Measurements from ENCODE around the gene VAMP2.

The VAMP2 gene

DNA sequence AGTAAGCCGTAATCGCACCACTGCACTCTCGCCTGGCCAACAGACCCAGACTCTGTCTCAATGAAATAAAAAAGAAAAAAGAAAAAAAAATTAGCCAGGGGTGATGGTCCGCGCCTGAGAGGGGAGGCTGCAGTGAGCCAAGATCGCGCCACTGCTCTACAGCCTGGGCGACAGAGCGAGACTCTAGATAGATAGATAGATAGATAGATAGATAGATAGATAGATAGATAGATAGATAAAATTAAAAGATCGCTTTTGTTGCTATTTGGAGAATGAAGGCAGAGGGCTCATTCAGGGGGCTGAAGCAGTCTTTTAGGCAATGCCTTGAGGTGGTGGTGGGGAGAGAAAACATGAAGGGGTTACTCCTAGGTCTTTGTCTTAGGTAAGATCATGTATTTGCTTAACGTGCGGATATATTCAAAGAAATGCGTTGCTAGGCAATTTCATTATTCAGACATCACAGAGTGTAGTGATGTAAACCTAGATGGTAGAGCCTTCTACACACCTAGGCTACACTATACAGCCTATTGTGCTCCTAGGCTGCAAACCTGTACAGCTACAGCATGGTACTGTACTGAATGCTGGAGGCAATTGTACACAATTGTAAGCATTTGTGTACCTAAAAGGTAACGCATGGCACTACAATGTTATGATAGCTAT is 34.5 kb downstream of the VAMP2 start:
- Histone ChIP-seq H3K27me3 (ENCODE audit: low read length) (no peaks in the 10 kb centered on the region), H3K79me2 (ENCODE audit: insufficient read depth, low read length) (no peaks in the 10 kb centered on the region), H3K4me2 (ENCODE audit: low read depth, low read length, poor library complexity, severe bottlenecking) (no peak overlapping the region)

DNA sequence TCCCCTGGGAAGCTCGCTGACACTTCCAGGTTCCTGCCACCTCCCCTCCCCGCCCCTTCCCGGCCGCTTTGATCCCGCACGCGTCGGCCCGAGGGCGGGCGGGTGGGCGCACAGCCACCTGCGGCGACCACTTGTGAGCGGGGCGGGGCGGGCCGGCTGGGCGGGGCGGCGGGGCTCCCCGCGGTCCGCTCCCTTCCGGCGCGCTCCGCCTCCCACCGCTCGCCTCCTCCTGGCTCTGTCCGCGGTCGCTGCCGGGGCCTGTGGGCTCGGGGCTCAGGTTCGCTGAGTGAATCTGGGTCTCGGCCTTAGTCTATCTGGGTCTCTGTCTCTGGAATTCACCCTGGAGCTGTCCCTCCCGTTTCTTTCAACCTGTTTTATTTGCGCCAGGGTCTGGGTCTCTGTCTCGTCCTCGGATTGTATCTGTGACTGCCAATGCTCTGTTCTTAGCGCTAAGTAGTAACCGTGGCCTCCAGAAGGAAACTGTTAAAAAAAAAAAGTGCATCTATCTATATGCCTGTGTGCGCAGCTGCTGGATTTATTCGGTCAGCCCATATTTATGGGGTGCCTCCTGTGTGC is 36.2 kb downstream of the VAMP2 start:
- Histone ChIP-seq H3K4me3 (ENCODE audit: insufficient read depth, low read length, poor library complexity, severe bottlenecking) (peak overlapping the region; percentile 57), H3K9me2 (replicated peaks; ENCODE audit: insufficient read depth, low read length) (no peaks in the 10 kb centered on the region), H4K20me1 (ENCODE audit: low read depth, low read length) (no peaks in the 10 kb centered on the region), H3K9ac (ENCODE audit: low read length) (peak overlapping the region; percentile 50), H3K4me2 (ENCODE audit: low read depth, low read length, poor library complexity, severe bottlenecking) (peak overlapping the region; percentile 64), H3K27me3 (ENCODE audit: low read length) (no peaks in the 10 kb centered on the region), H3K79me2 (ENCODE audit: insufficient read depth, low read length) (no peaks in the 10 kb centered on the region), H3K9me3 (ENCODE audit: insufficient read depth, low read length) (no peaks in the 10 kb centered on the region), H2AFZ (ENCODE audit: low read depth, low read length, severe bottlenecking) (peak overlapping the region; percentile 65), H3K36me3 (ENCODE audit: low read length) (no peaks in the 10 kb centered on the region), H3F3A (ENCODE audit: insufficient read depth) (peaks cover 3% of the 10 kb centered on the region; the same call in 1 of the 2 replicates), H3K27ac (ENCODE audit: low read depth, low read length) (no peak overlapping the region)
- TF ChIP-seq, protein P1, sequence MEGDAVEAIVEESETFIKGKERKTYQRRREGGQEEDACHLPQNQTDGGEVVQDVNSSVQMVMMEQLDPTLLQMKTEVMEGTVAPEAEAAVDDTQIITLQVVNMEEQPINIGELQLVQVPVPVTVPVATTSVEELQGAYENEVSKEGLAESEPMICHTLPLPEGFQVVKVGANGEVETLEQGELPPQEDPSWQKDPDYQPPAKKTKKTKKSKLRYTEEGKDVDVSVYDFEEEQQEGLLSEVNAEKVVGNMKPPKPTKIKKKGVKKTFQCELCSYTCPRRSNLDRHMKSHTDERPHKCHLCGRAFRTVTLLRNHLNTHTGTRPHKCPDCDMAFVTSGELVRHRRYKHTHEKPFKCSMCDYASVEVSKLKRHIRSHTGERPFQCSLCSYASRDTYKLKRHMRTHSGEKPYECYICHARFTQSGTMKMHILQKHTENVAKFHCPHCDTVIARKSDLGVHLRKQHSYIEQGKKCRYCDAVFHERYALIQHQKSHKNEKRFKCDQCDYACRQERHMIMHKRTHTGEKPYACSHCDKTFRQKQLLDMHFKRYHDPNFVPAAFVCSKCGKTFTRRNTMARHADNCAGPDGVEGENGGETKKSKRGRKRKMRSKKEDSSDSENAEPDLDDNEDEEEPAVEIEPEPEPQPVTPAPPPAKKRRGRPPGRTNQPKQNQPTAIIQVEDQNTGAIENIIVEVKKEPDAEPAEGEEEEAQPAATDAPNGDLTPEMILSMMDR (IDR thresholded peaks at IDR 0.05; ENCODE audit: insufficient read depth, low read length, poor library complexity, severe bottlenecking), result no peak
- TF ChIP-seq EZH2phosphoT487 (conservative IDR thresholded peaks at IDR 0.05; ENCODE audit: low read length), result no peak

More for the DNA sequence above, 34.5 kb downstream of the VAMP2 start:
- Histone ChIP-seq H3K36me3 (ENCODE audit: low read length) (no peaks in the 10 kb centered on the region), H3K27ac (ENCODE audit: low read depth, low read length) (no peak overlapping the region), H3K9ac (ENCODE audit: low read length) (no peak overlapping the region), H3K9me3 (ENCODE audit: insufficient read depth, low read length) (no peaks in the 10 kb centered on the region), H3F3A (ENCODE audit: insufficient read depth) (peaks cover 3% of the 10 kb centered on the region; the same call in 1 of the 2 replicates), H4K20me1 (ENCODE audit: low read depth, low read length) (no peaks in the 10 kb centered on the region), H3K4me3 (ENCODE audit: insufficient read depth, low read length, poor library complexity, severe bottlenecking) (no peak overlapping the region), H2AFZ (ENCODE audit: low read depth, low read length, severe bottlenecking) (no peak overlapping the region), H3K9me2 (replicated peaks; ENCODE audit: insufficient read depth, low read length) (no peaks in the 10 kb centered on the region)
- TF ChIP-seq EZH2phosphoT487 (conservative IDR thresholded peaks at IDR 0.05; ENCODE audit: low read length), result no peak
- TF ChIP-seq, protein P1 (IDR thresholded peaks at IDR 0.05; ENCODE audit: insufficient read depth, low read length, poor library complexity, severe bottlenecking), result no peak

DNA sequence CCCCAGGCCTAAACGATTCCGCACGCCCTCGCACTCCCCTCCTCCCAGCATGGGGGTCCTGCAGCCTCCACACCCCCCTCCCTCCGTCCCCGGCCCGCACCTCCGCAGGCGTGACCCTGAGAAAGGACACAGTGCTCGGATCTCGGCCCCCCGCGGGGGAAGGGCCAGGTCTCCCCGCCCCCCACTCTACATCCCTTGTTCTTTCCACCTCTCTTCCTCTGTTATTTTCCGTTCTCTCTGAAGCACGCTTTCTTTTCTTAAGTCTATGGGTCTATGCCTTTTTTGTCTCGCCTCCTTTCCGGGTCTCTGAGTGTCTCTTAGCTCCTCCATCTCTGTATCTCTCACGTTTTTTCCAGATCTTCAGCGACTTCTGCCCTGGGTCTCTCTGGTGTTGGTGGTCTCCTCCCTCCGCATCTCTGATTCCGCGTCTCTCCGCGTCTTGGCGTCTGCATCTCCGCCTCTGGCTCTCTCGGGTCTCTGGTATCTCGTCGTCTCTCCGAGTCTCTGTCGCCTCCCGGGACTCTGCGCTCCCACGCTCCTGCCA is 36.7 kb downstream of the VAMP2 start:
- H3K27me3 ChIP-seq (ENCODE audit: low read length), result no peaks in the 10 kb centered on the region
- peak overlapping the region; percentile 57 for H3K4me3 ChIP-seq (ENCODE audit: insufficient read depth, low read length, poor library complexity, severe bottlenecking)
- no peaks in the 10 kb centered on the region for H3K9me3 ChIP-seq (ENCODE audit: insufficient read depth, low read length)
- H2AFZ ChIP-seq (ENCODE audit: low read depth, low read length, severe bottlenecking), result peak overlapping the region; percentile 65
- H3K79me2 ChIP-seq (ENCODE audit: insufficient read depth, low read length), result no peaks in the 10 kb centered on the region
- no peaks in the 10 kb centered on the region for H3K9me2 ChIP-seq (replicated peaks; ENCODE audit: insufficient read depth, low read length)
- H4K20me1 ChIP-seq (ENCODE audit: low read depth, low read length), result no peaks in the 10 kb centered on the region
- no peak overlapping the region for H3K27ac ChIP-seq (ENCODE audit: low read depth, low read length)
- TF ChIP-seq, protein P1 (IDR thresholded peaks at IDR 0.05; ENCODE audit: insufficient read depth, low read length, poor library complexity, severe bottlenecking), result no peak
- TF ChIP-seq EZH2phosphoT487 (conservative IDR thresholded peaks at IDR 0.05; ENCODE audit: low read length), result no peak
- H3F3A ChIP-seq (ENCODE audit: insufficient read depth), result peaks cover 5% of the 10 kb centered on the region
- no peaks in the 10 kb centered on the region for H3K36me3 ChIP-seq (ENCODE audit: low read length)
- H3K9ac ChIP-seq (ENCODE audit: low read length), result peak overlapping the region; percentile 50
- H3K4me2 ChIP-seq (ENCODE audit: low read depth, low read length, poor library complexity, severe bottlenecking), result peak overlapping the region; percentile 64
